Right cardiac atrium (tissue), 5 donors: Measurements from ENCODE around the gene FOCAD. TPM values are rescaled to one million over a fixed set of nuclear protein-coding genes. Genes with fewer than 3 reads are reported as not detected.

Experiments
- ATAC-seq, 2 donors: fragments of 200-7000 bp; cut with Tn5 transposase; one replicate each; pipeline versions ENCODE4 v1.8.0 to v1.9.1; 2020; ENCODE audit warnings: moderate library complexity in 2 of 2, mild to moderate bottlenecking in 1 of 2
- DNase-seq, 3 donors: peaks; one replicate each; pipeline ENCODE4 v3.0.0-alpha.2; 2020
- H3K27ac ChIP-seq: one replicate; pipeline ENCODE4 v1.5.1; 2013; ENCODE audit warnings: mild to moderate bottlenecking, low read length, control low read depth, moderate library complexity
- H3K27me3 ChIP-seq: one replicate; pipeline ENCODE4 v1.6.1; 2013; ENCODE audit not compliant: control insufficient read depth, insufficient read depth
- H3K4me1 ChIP-seq: one replicate; pipeline ENCODE4 v1.6.1; 2013; ENCODE audit warnings: low read length; ENCODE audit not compliant: control insufficient read depth, insufficient read depth
- H3K4me3 ChIP-seq: one replicate; pipeline ENCODE4 v1.5.1; 2013; ENCODE audit warnings: low read length, control low read depth
- H3K9me3 ChIP-seq: one replicate; pipeline ENCODE4 v1.6.1; 2013; ENCODE audit warnings: low read length; ENCODE audit not compliant: control insufficient read depth
- WGBS: extraction: QIAGEN DNeasy Blood & Tissue Kit; methylation state at CpG from one replicate; pipeline ENCODE4 v1.1.7; 2013; 5-methylcytosine and 5-hydroxymethylcytosine counted together
- intact Hi-C, 4 donors: fragments of 100-400 bp; cut with DNase I; formaldehyde crosslinking; loops; one replicate each; pipeline versions ENCODE4 v1.11.0 to v1.14.0; 2022 to 2023
- polyA plus RNA-seq: library from polyadenylated mRNA; stranded (reverse); fragments of 200-250 nt; gene quantifications from one replicate; pipeline ENCODE4 v1.2.3, GENCODE V29; 2013
- total RNA-seq, 4 donors: library from RNA; stranded (reverse); fragmentation: NEBNext Ultra II Directional; extraction: Animal tissue kit (Norgen Biotek cat#: 25700); gene quantifications; one replicate each; pipeline ENCODE4 v1.2.1, GENCODE V29; 2021
- donor health status: healthy with polysubstance abuse.
- donor health status: DM: no; HTN: yes; CAD: no.
- donor health status: DM: no; HTN: no; CAD: no.
- donor health status: DM: no; HTN: yes; CAD: no; lungs with severe emphysema.
- donor health status: DM: yes; HTN: yes; CAD: no.

FOCAD gene
- total and polyA plus RNA-seq, 5 donors: 9.5 to 40.5 (median 37.7) TPM

GRCh38 chr9:20930836-20931235 lies 246.8 kb downstream of the FOCAD start:
- 79% methylated on average over 1 of the region's 1 CpG for WGBS
- ATAC-seq: no peak
- Histone ChIP-seq H3K4me1 (peaks cover 2% of the 10 kb centered on the region), H3K27me3 (no peaks in the 10 kb centered on the region), H3K9me3 (no peaks in the 10 kb centered on the region), H3K27ac (no peak overlapping the region), H3K4me3 (no peak overlapping the region)
- intact Hi-C loops: no loop called here
- no peak for DNase-seq

- no peaks in the 10 kb centered on the region for H3K27me3 ChIP-seq
- no peak overlapping the region for H3K4me3 ChIP-seq
- ATAC-seq: no peak
- intact Hi-C loops: loop anchor here in 3 of 4 donors (2.0 to 10.0 kb wide), 6 partner anchors 174 to 1016 kb away; partner anchors contain the start of gene MLLT3 (in 3 of the 3)
- 69% methylated on average over 3 of the region's 3 CpGs for WGBS
- H3K9me3 ChIP-seq: no peaks in the 10 kb centered on the region
- no peak overlapping the region for H3K27ac ChIP-seq
- no peak for DNase-seq
- no peaks in the 10 kb centered on the region for H3K4me1 ChIP-seq
Observed at GRCh38 chr9:20940447-20941173, 256.6 kb downstream of the FOCAD start.

GRCh38 chr9:20941174-20941690 lies 257.2 kb downstream of the FOCAD start:
- no peaks in the 10 kb centered on the region for H3K4me1 ChIP-seq
- 8% methylated on average over 7 of the region's 7 CpGs for WGBS
- no peak overlapping the region for H3K27ac ChIP-seq
- DNase-seq: peak; percentile 23 to 64 (median 35)
- H3K27me3 ChIP-seq: no peaks in the 10 kb centered on the region
- H3K4me3 ChIP-seq: no peak overlapping the region
- intact Hi-C loops: loop anchor here in 3 of 4 donors (2.0 to 10.0 kb wide), 6 partner anchors 174 to 1016 kb away; partner anchors contain the start of gene MLLT3 (in 3 of the 3)
- H3K9me3 ChIP-seq: no peaks in the 10 kb centered on the region
- peak; percentile 86 to 88 for ATAC-seq

- WGBS: 70% methylated on average over 10 of the region's 10 CpGs
- no peaks in the 10 kb centered on the region for H3K27me3 ChIP-seq
- H3K4me3 ChIP-seq: no peak overlapping the region
- no peak overlapping the region for H3K27ac ChIP-seq
- no peaks in the 10 kb centered on the region for H3K9me3 ChIP-seq
- intact Hi-C loops: loop anchor here in 3 of 4 donors (5.0 to 10.0 kb wide), 5 partner anchors 170 to 1020 kb away; partner anchors contain the start of gene MLLT3 (in 2 of the 3)
- ATAC-seq (no peak), DNase-seq (peak in 1 of 3 donors; percentile 47)
- no peaks in the 10 kb centered on the region for H3K4me1 ChIP-seq
Observed at GRCh38 chr9:20944507-20944906, 260.4 kb downstream of the FOCAD start.

GRCh38 chr9:20945269-20945668 lies 261.2 kb downstream of the FOCAD start:
- no peak for ATAC-seq
- WGBS: 86% methylated on average over 3 of the region's 3 CpGs
- intact Hi-C loops: loop anchor here in 3 of 4 donors (10.0 kb wide), 3 partner anchors 170 to 1020 kb away; partner anchors contain the start of gene MLLT3 (in 2 of the 3)

GRCh38 chr9:20945856-20946255 lies 261.8 kb downstream of the FOCAD start:
- H3K4me1 ChIP-seq: no peaks in the 10 kb centered on the region
- H3K4me3 ChIP-seq: no peak overlapping the region
- intact Hi-C loops: loop anchor here in 3 of 4 donors (10.0 kb wide), 3 partner anchors 169 to 1021 kb away; partner anchors contain the start of gene MLLT3 (in 2 of the 3)
- ATAC-seq: no peak
- DNase-seq: no peak
- H3K27me3 ChIP-seq: no peaks in the 10 kb centered on the region
- H3K9me3 ChIP-seq: no peaks in the 10 kb centered on the region
- 95% methylated on average over 2 of the region's 2 CpGs for WGBS
- no peak overlapping the region for H3K27ac ChIP-seq

More at GRCh38 chr9:20945269-20945668, 261.2 kb downstream of the FOCAD start:
- Histone ChIP-seq H3K4me1 (no peaks in the 10 kb centered on the region), H3K9me3 (no peaks in the 10 kb centered on the region), H3K27ac (no peak overlapping the region), H3K4me3 (no peak overlapping the region), H3K27me3 (no peaks in the 10 kb centered on the region)
- no peak for DNase-seq

GRCh38 chr9:20948703-20949102 lies 264.6 kb downstream of the FOCAD start:
- no peak overlapping the region for H3K27ac ChIP-seq
- no peak for ATAC-seq
- H3K4me1 ChIP-seq: no peaks in the 10 kb centered on the region
- intact Hi-C loops: loop anchor here in 3 of 4 donors (10.0 kb wide), 3 partner anchors 166 to 1024 kb away; partner anchors contain the start of gene MLLT3 (in 2 of the 3)
- no peaks in the 10 kb centered on the region for H3K27me3 ChIP-seq
- no peak overlapping the region for H3K4me3 ChIP-seq
- 83% methylated on average over 4 of the region's 4 CpGs for WGBS
- no peak for DNase-seq
- no peaks in the 10 kb centered on the region for H3K9me3 ChIP-seq

GRCh38 chr9:20950707-20951106 lies 266.6 kb downstream of the FOCAD start:
- H3K27me3 ChIP-seq: no peaks in the 10 kb centered on the region

GRCh38 chr9:20962536-20963225 lies 278.6 kb downstream of the FOCAD start:
- DNase-seq (no peak), ATAC-seq (no peak)
- H3K27ac ChIP-seq: no peak overlapping the region
- H3K4me1 ChIP-seq: no peaks in the 10 kb centered on the region
- no peaks in the 10 kb centered on the region for H3K27me3 ChIP-seq
- WGBS: 72% methylated on average over 4 of the region's 4 CpGs
- intact Hi-C loops: no loop called here
- H3K4me3 ChIP-seq: no peak overlapping the region
- H3K9me3 ChIP-seq: no peaks in the 10 kb centered on the region

More at GRCh38 chr9:20950707-20951106, 266.6 kb downstream of the FOCAD start:
- Histone ChIP-seq H3K4me3 (no peak overlapping the region), H3K4me1 (no peaks in the 10 kb centered on the region), H3K9me3 (no peaks in the 10 kb centered on the region), H3K27ac (no peak overlapping the region)
- intact Hi-C loops: no loop called here
- ATAC-seq: no peak
- DNase-seq: no peak
- 95% methylated on average over 2 of the region's 2 CpGs for WGBS

- DNase-seq: no peak
- Histone ChIP-seq H3K4me3 (no peak overlapping the region), H3K4me1 (no peaks in the 10 kb centered on the region), H3K9me3 (no peaks in the 10 kb centered on the region), H3K27ac (no peak overlapping the region), H3K27me3 (no peaks in the 10 kb centered on the region)
- intact Hi-C loops: no loop called here
- WGBS: 95% methylated on average over 1 of the region's 1 CpG
- no peak for ATAC-seq
Observed at GRCh38 chr9:20972684-20973083, 288.6 kb downstream of the FOCAD start.
